Keratinocyte (primary cell): ENCODE results near the gene TTC28.

ENCODE experiments used
- CTCF ChIP-seq, 3 experiments: IDR thresholded peaks in 1 of 3; conservative IDR thresholded peaks in 1 of 3; optimal IDR thresholded peaks in 1 of 3; 2 replicates in 2 of 3; 3 replicates in 1 of 3; pipeline versions ENCODE3 to v1.5.1; 2011; ENCODE audit warnings: low read length in 3 of 3, mild to moderate bottlenecking in 3 of 3, moderate library complexity in 2 of 3, control low read depth in 1 of 3, inconsistent platforms in 1 of 3; ENCODE audit not compliant: insufficient read depth in 2 of 3; ENCODE audit errors: extremely low read depth in 1 of 3
- EZH2 ChIP-seq: IDR thresholded peaks from one replicate; pipeline ENCODE4 v1.6.1; 2012; ENCODE audit warnings: inconsistent platforms, mild to moderate bottlenecking, low read length, moderate library complexity

GRCh38 chr22:28103596-28103995 is 576.0 kb downstream of the TTC28 start:
- no peak for TF ChIP-seq EZH2
- TF ChIP-seq CTCF (optimal IDR thresholded peaks at IDR 0.05 in 1 of 3, IDR thresholded peaks at IDR 0.05 in 1 of 3, conservative IDR thresholded peaks at IDR 0.05 in 1 of 3; ENCODE audit: extremely low read depth in 1 of 3, insufficient read depth in 2 of 3, low read length in 3 of 3): no peak
